Activated CD8-positive, alpha-beta T cell treated with anti-CD3 and anti-CD28 coated beads for 36 hours (primary cell): ENCODE data around the gene MAP7. TPM values are rescaled to one million over a fixed set of nuclear protein-coding genes. Genes with fewer than 3 reads are reported as not detected.
"Not testable (repeated sequence)": the region's sequence is repeated elsewhere in the genome, so short reads cannot be mapped to it uniquely, and the experiment has no call there.

Source experiments
- ATAC-seq: fragments of 200-7000 bp; cut with Tn5 transposase; one replicate; pipeline ENCODE4 v1.10.0; 2021; ENCODE audit warnings: mild to moderate bottlenecking, moderate library complexity
- CTCF ChIA-PET: fragments of 350-600 bp; sonication (Branson Sonifier 250); formaldehyde crosslinking; loops from one replicate; lab custom pipeline; 2021; ENCODE audit warnings: antibody characterized with exemption; lab: Charles Lee
- POLR2A ChIA-PET: fragments of 350-600 bp; sonication (Branson Sonifier 250); formaldehyde crosslinking; loops from one replicate; lab custom pipeline; 2021; ENCODE audit warnings: antibody characterized with exemption; lab: Charles Lee
- DNase-seq: peaks from one replicate; pipeline ENCODE4 v3.0.0-alpha.2; 2020
- H3K27ac Mint-ChIP-seq: one replicate; pipeline ENCODE4 v1.8.0; 2021; ENCODE audit warnings: mild to moderate bottlenecking, mixed read lengths
- H3K27me3 Mint-ChIP-seq: one replicate; pipeline ENCODE4 v1.8.0; 2021; ENCODE audit warnings: mixed read lengths
- H3K36me3 Mint-ChIP-seq: one replicate; pipeline ENCODE4 v1.8.0; 2021; ENCODE audit warnings: low read depth, mixed read lengths
- H3K4me1 Mint-ChIP-seq: one replicate; pipeline ENCODE4 v1.8.0; 2021; ENCODE audit warnings: low read depth, mixed read lengths
- H3K4me3 Mint-ChIP-seq: one replicate; pipeline ENCODE4 v1.8.0; 2021; ENCODE audit warnings: mild to moderate bottlenecking, moderate library complexity, mixed read lengths
- H3K9me3 Mint-ChIP-seq: one replicate; pipeline ENCODE4 v1.8.0; 2021; ENCODE audit warnings: mixed read lengths
- intact Hi-C: fragments of 100-400 bp; cut with micrococcal nuclease; formaldehyde crosslinking; loops from one replicate; pipeline ENCODE4 v1.10.0; 2022
- total RNA-seq, 2 experiments: library from RNA; stranded (reverse); gene quantifications; one replicate each; pipeline ENCODE4 v1.2.3, GENCODE V29; 2021
- TF ChIP-seq, protein P1 (sequence below): fragments of 200-600 bp; IDR thresholded peaks from one replicate; pipeline ENCODE4 v1.8.0; 2022; ENCODE audit warnings: antibody characterized with exemption, mild to moderate bottlenecking

Gene MAP7
- total RNA-seq, 2 experiments from 2014 or later: 0.47 to 0.67 TPM

- Mint-ChIP-seq H3K36me3 (no peaks in the 10 kb centered on the region), H3K4me3 (no peak overlapping the region), H3K27me3 (peaks cover 2% of the 10 kb centered on the region), H3K27ac (no peak overlapping the region), H3K9me3 (no peaks in the 10 kb centered on the region), H3K4me1 (no peaks in the 10 kb centered on the region)
- ChIA-PET CTCF (no interaction called here), POLR2A (no interaction called here)
- intact Hi-C loops: loop anchor here (10.0 kb wide), 1 partner anchor 45 kb away; no protein-coding TSS in a partner anchor
- DNase-seq (no peak), ATAC-seq (no peak)
- TF ChIP-seq, protein P1, sequence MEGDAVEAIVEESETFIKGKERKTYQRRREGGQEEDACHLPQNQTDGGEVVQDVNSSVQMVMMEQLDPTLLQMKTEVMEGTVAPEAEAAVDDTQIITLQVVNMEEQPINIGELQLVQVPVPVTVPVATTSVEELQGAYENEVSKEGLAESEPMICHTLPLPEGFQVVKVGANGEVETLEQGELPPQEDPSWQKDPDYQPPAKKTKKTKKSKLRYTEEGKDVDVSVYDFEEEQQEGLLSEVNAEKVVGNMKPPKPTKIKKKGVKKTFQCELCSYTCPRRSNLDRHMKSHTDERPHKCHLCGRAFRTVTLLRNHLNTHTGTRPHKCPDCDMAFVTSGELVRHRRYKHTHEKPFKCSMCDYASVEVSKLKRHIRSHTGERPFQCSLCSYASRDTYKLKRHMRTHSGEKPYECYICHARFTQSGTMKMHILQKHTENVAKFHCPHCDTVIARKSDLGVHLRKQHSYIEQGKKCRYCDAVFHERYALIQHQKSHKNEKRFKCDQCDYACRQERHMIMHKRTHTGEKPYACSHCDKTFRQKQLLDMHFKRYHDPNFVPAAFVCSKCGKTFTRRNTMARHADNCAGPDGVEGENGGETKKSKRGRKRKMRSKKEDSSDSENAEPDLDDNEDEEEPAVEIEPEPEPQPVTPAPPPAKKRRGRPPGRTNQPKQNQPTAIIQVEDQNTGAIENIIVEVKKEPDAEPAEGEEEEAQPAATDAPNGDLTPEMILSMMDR: peak; percentile 35
Measured at GRCh38 chr6:136309729-136310311, 240.4 kb downstream of the MAP7 start.

DNA sequence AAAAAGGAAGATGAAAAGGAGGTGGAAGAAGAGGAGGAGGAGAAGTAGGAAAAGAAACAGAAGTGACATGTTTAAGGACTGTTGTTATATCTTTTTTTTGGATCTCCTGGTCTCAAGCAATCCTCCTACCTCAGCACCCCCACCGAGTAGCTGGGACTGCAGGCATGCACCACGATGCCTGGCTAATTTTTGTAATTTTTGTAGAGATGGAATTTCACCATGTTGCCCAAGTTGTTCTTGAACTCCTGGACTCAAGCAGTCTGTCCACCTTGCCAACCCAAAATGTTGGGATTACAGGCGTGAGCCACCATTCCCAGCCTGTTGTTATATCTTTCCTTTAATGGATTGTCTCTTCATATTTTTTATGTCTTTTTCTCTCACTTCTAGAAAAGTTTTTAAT, 241.1 kb downstream of the MAP7 start:
- intact Hi-C loops: no loop called here
- ChIA-PET POLR2A (no interaction called here), CTCF (interaction anchor here (1.0 kb wide), 1 partner anchor 238 kb away, joined by 3 read pairs; no protein-coding TSS in a partner anchor)
- TF ChIP-seq, protein P1: no peak
- Mint-ChIP-seq H3K9me3 (no peaks in the 10 kb centered on the region), H3K4me1 (no peaks in the 10 kb centered on the region), H3K36me3 (no peaks in the 10 kb centered on the region), H3K27ac (no peak overlapping the region), H3K27me3 (peaks cover 2% of the 10 kb centered on the region), H3K4me3 (no peak overlapping the region)
- DNase-seq: no peak
- ATAC-seq: no peak

- H3K4me1 Mint-ChIP-seq, H3K9me3 Mint-ChIP-seq, POLR2A ChIA-PET: not testable (repeated sequence)
Measured at GRCh38 chr6:136308469-136308868, 241.8 kb downstream of the MAP7 start.

GRCh38 chr6:136307351-136307750, 242.9 kb downstream of the MAP7 start:
- H3K27ac Mint-ChIP-seq: no peak overlapping the region
- TF ChIP-seq, protein P1: no peak
- H3K36me3 Mint-ChIP-seq: no peaks in the 10 kb centered on the region
- DNase-seq (no peak), ATAC-seq (no peak)
- H3K4me1 Mint-ChIP-seq: no peaks in the 10 kb centered on the region
- CTCF ChIA-PET: interaction anchor here (1.8 to 3.1 kb wide), 2 partner anchors 10 to 19 kb away, joined by 5 to 11 read pairs; no protein-coding TSS in a partner anchor
- peaks cover 2% of the 10 kb centered on the region for H3K9me3 Mint-ChIP-seq
- peaks cover 3% of the 10 kb centered on the region for H3K27me3 Mint-ChIP-seq
- intact Hi-C loops: no loop called here
- no peak overlapping the region for H3K4me3 Mint-ChIP-seq
- POLR2A ChIA-PET: interaction anchor here (0.8 kb wide), 1 partner anchor 57 kb away, joined by 3 read pairs; no protein-coding TSS in a partner anchor

More at GRCh38 chr6:136308469-136308868, 241.8 kb downstream of the MAP7 start:
- H3K27me3 Mint-ChIP-seq, H3K4me3 Mint-ChIP-seq, DNase-seq, ATAC-seq, H3K27ac Mint-ChIP-seq, intact Hi-C loops, H3K36me3 Mint-ChIP-seq: not testable (repeated sequence)
- CTCF ChIA-PET: interaction anchor here (1.0 to 3.1 kb wide), 3 partner anchors 9 to 239 kb away, joined by 3 to 11 read pairs (median 5); no protein-coding TSS in a partner anchor

DNA sequence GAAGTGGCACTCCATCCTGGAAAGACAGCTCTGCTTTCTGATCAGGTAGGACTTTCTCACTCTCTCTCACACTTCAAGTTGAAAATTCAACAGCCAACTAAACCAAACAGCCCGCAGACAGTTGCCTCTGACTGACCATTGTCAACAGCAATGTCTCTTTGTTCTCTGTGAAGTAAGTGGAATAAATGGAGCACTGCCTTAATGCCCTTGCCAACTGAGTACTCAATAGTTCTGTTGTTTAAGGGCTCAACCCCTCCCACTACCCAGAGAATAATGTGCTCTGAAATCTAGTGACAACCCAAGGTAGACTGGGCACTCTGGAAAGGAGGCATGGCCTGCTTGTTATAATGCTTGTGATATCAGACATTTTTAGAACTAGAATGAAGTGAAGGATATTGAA, 243.8 kb downstream of the MAP7 start:
- no peak overlapping the region for H3K4me3 Mint-ChIP-seq
- H3K9me3 Mint-ChIP-seq: peaks cover 2% of the 10 kb centered on the region
- intact Hi-C loops: no loop called here
- H3K36me3 Mint-ChIP-seq: no peaks in the 10 kb centered on the region
- H3K27ac Mint-ChIP-seq: no peak overlapping the region
- H3K27me3 Mint-ChIP-seq: peaks cover 3% of the 10 kb centered on the region
- ChIA-PET POLR2A (interaction anchor here (0.8 kb wide), 1 partner anchor 56 kb away, joined by 3 read pairs; no protein-coding TSS in a partner anchor), CTCF (interaction anchor here (3.1 kb wide), 1 partner anchor 11 kb away, joined by 11 read pairs; no protein-coding TSS in a partner anchor)
- no peaks in the 10 kb centered on the region for H3K4me1 Mint-ChIP-seq
- DNase-seq: no peak
- no peak for ATAC-seq
- TF ChIP-seq, protein P1: no peak
